CD4-positive, alpha-beta T cell treated with Interleukin-15 for 1 hour (primary cell): ENCODE results near the gene MRPL9.

Experiments used
- DNase-seq: peaks from one replicate; pipeline ENCODE4 v3.0.0-alpha.2; 2020

The MRPL9 gene

DNA sequence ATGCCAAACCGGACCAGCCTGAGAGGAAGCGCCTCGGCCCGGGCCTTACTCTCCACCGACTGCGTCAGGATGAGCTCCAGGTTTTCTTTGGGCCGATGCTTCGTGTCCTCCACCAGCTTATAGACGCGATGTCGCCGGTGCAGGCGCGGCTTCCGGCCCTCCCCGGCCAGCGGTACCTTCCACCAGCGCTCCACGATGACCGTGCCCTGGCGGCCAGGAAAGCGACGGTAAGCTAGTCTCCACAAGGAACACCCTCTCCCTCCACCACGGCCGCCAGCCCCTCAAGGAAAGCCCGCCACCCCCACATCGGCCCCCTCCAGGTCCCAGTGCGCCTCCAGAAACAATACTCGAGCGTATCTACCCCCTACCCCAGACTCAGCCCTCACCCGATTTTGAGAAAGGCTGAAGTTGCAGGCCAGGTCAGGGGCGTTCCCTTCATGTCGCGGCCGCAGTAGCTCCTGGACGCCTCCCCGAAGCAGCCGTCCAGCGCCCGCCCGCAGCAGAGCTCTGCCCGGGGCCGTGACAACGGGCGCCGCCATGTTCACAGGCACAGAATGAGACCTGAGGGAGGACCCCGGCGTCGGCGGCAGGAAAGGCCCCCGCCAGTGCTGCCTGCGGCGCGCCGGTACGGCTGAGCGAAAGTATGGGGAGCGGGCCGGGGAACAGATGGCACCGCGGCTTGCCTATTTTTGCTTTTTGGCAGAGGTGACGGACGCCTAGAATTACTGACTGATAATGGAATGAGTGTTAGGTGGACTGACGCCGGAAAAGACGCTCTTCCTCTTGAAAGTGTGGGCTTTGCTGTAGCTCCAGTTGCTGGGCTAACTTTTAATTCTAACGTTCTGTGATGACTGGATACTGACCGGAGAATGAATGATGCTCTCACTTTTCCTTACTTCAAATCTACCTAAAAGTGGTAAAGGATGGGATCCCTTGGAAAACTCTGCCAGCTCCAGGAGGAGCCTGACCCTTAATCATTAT lies at the start of gene MRPL9:
MRPL9 (minus strand) TSS at position 556 of the 981 bp plus-strand sequence; CDS start at position 539, 17 bp downstream.
- DNase-seq, result peak; percentile 82

DNA sequence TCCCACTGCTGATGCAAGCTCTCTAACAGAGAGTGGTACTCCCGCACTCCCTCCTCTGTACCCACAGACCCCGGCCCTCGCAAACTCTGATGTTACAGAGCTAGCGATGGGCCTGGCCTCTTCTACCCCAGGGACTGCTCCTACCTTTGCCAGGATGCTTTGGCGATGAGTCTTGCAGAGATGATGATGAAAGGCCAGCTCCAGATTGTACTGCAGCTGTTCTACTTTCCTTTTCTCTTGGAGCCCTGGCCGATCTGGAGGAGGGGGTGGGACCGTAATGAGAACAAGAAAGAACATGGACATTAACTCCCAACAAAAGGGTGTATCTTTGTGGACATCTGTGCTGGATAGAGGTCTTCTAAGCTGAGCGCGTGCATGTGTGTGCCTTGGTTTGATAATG lies 47.9 kb upstream of the MRPL9 start:
- DNase-seq, result no peak

DNA sequence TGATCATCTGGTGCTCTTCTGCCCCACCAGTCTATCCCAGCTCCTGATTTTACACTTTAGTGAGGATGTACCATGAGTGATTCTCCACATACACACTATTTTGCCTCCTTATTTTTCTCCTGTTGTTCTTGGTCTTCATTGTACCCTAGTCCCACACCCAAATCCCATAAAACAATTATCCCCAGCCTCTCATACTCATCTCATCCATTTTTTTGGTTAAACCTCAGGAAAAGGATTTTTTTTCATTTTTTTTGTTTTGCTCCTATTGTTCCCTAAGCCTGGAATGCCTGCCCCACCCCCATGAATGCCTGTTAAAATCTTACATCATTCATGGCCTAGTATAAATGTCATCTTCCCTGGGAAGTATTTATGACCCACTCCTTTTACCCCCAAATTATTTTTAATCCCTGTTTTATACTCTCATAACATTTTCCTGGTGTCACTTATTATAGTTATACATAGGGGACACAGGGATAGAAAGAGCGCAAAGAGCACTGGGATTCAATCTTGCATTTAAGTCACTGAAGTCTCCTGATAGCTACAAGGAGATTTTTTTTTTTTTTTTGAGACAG lies 46.8 kb upstream of the MRPL9 start:
- DNase-seq, result no peak

DNA sequence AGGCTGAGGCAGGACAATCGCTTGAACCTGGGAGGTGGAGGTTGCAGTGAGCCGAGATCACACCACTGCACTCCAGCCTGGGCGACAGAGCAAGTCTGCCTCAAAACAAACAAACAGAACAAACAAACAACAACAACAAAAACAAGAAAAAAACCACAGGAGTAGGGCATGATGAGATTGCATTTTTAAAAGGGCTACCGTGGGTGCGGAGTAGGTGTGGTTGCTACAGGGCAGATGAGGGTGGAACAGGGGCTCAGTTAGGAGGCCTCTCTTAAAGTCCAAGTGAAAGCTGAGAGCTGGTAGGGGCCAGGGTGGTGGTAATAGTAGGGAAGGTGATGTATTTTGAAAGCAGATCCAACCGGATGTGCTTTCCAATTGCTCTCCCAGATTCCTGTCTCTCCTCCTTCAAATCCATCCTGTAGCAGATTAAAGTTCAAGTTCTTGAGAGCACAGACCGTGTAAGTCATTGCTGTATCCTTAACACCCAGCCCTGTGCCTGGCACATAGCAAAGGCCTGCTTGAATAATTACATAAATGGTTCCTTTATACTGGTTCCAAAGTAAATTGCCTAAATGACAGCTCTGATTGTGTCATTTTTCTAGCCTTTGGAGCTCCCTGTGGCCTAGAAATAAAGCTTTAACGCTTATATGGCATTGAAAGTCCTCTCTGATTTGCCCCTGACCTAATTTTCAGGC lies 46.1 kb upstream of the MRPL9 start:
- no peak for DNase-seq

DNA sequence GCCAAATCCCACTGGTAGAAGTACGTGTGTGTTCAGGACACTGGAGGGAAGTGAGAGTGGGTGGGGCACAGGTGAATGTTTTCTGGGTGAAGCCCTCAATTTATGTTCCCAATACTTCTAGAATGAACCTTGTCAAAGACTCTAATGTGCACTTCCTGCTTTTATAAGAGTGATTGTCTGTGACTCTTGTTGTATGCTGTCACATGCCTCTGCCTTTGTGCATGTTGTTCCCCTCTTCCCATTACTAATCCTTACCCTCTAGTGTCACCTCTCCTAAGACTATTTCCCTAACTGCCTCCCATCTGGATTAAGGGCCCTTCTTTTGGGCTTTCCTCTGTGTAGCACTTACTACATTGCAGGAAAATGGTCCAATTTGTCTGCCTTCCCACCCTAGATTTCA lies 44.5 kb upstream of the MRPL9 start:
- no peak for DNase-seq

DNA sequence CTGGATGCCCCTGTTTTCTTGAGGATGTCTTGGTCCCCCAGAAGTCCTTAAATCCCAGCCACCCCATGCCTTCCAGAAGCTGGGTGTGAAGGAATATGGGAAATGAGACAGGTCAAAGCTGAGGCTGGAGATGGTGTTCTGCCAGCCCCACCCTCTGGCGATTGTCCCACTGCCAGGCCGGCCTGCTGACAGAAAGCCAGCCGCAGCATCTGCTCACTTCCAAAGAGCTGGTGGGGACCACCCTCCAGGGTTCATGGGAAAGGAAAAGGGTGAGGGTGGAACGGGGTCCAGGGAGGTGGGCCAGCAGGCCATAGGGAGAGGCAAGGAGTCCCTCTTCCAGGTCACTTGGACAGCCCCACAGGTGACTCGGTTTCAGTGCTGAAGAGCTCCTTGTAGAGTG lies 43.8 kb upstream of the MRPL9 start:
- DNase-seq, result no peak

DNA sequence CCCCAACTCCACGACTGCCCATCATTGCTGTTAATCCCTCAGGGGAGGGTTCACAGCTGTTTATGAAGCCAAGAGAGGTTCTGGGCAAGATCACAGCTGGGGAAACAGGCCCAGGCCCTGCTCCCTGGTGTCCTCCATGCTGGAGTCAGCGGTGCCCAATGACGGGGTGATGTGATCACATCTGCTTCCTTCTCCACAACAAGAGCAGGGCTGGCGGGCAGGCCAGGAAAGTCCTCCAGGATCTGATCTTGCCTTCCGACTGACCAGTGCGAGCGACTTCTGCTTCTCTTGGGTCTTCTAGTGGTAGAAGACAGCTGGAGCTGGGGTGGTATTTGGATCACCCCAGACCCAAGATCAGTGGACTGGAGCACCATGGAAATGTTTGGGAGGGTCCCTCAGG lies 42.9 kb upstream of the MRPL9 start:
- DNase-seq, result no peak

DNA sequence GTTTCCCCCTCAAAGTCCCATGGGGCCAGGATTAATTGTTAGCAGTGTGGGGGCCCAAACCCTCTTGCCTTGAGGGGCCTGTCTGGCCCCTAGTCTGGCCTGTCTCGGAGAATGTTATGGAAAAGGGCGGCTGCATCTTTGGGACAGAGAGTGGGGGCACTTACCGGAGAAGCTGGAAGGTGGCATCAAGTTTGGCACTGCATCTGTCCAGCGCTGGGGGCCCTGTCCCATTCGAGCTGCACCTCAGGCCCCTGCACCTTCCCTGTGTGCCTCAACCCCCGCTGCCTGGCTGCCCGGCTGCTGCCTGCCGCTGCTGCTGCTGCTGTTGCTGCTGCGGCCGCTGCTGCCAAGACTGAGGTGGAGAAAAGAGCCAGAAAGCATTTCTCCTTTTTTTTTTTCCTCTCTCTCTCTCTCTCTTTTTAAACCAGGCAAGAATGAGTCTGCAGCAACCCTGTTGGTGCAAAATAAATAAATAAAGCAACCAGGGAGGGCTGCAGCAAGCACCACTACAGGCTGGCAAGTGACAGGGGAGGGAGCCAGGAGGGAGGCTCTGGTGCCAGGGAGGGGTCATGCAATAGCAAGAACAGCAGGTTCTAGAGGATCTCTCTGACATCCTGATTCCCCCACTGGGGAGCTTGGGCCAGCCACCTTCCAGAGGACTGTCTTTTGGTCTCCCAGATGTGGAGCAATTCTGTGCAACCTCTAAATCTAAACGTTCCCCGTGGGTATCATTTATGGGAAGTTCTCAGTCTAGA lies 41.9 kb upstream of the MRPL9 start, which contains the start of gene LINGO4:
LINGO4 (minus strand) TSS at position 354 of the 755 bp plus-strand sequence. CDS start 2,715 bp downstream, outside the sequence.
- DNase-seq, result no peak

DNA sequence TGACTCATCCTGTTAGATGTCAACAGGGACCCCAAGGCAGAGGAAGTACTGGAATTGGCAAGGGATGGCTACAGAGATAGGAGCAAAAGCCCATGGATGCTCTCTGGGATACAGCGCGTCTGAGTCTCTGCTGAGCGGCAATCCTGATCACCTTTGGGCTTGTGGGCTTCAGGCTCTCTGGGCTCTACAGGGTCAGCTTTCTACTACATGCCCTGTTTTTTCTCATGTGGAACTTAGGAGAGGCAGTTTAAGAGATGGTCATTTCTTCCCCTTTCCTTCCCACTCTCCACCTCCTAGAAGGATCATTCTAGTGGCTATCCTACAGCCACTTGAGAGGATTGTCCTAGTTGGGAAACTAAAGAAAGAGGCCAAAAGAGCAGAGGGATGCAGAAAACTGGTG lies 40.6 kb upstream of the MRPL9 start:
- no peak for DNase-seq

DNA sequence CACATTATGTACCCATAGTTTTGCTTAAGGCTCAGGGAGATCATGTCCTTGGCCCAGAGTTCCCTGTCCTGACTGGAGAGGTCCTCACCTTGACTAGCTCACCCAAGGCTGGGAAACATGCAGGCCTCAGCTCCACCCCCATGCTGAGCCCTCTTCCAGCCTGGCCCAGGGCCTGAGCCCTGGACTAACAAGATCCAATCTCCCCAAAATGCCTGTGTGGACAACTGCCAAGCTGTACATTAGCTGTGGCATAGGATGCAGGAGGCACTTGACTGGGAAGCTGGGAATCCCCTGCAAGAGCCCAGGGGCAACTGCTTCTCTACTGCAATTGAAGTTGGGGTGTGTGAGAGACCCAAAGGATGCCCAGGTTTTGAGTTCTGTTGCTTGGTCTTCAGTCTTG lies 39.9 kb upstream of the MRPL9 start:
- DNase-seq, result no peak

DNA sequence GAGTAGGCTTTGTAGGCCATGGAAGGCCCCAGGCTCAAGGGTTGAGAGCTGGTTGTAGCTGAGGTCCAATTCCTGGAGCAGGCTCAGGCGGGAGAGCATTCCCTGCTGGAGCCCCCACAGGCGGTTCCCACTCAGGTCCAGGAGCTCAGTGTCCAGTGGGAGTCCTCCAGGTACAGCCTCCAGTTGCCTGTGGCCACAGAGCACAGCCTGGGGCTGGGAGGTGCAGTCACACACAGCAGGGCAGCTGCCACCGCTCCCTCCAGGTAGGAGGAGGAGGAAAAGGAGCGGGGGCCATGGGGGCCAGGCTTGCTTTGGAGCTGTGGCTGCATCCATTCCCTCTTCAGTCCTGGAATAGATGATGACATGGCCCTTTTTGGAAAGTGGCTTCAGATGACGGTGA lies 39.1 kb upstream of the MRPL9 start:
- no peak for DNase-seq

DNA sequence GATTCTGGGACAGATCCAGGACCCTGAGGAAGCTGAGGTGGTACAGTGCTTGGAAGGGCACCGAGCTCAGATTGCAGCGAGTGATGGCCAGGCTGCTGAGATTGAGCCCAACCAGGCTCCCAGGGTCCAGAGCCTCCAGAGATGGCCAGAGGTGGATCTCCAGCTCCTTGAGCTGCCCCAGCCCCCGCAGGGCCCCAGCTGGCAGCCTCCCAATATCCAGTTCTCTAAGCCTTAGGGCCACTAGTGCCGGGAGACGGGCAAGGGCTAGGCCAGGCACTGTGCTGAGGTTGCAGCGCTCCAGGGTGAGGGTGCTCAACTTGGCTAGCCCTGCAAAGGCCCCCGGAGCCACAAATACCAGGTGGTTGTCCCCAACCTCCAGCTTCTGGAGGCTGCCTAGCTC lies 38.5 kb upstream of the MRPL9 start:
- DNase-seq, result no peak

DNA sequence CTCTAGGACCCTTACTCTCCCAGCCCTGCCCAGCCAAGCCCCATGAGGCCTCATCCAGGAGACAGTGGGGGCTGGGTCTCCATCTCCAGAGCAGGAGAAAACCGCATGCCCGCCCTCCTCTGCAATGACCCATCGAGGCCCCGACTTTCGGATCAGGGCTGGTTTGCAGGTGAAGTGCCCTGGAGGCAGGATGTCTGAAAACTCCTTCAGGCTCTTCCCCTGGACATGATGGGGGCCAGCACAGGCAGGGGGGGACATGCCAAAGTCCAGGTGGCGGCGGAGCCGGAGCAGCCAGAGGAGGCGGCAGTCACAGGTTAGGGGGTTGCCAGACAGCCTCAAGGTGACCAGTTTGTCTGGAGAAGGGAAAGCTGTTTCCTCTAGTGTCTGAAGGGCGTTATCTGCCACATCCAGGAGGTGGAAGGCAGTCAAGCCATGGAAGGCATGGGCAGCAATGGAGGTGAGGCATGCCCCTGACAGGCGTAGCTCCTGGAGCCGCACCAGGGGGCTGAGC lies 38.1 kb upstream of the MRPL9 start:
- DNase-seq, result no peak

DNA sequence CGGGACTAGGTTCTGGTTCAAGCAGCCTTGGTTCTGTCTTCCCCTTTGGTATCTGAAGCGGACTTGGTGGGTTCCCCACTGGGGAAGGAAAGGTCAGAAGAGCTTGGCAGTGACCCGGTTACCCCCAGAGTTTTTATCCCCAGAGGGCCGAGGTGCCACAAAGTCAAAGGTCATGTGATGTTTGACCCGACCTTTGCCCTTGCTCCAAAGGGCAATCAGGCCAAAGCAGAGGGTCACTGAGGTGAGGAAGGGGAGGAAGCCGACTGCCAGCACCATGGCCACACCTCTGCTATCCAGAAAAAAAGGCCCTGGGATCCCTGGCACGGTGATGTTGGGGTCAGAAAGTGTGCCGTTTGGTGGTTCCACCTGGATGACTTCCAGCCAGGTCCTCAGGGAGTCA lies 37.5 kb upstream of the MRPL9 start:
- no peak for DNase-seq

DNA sequence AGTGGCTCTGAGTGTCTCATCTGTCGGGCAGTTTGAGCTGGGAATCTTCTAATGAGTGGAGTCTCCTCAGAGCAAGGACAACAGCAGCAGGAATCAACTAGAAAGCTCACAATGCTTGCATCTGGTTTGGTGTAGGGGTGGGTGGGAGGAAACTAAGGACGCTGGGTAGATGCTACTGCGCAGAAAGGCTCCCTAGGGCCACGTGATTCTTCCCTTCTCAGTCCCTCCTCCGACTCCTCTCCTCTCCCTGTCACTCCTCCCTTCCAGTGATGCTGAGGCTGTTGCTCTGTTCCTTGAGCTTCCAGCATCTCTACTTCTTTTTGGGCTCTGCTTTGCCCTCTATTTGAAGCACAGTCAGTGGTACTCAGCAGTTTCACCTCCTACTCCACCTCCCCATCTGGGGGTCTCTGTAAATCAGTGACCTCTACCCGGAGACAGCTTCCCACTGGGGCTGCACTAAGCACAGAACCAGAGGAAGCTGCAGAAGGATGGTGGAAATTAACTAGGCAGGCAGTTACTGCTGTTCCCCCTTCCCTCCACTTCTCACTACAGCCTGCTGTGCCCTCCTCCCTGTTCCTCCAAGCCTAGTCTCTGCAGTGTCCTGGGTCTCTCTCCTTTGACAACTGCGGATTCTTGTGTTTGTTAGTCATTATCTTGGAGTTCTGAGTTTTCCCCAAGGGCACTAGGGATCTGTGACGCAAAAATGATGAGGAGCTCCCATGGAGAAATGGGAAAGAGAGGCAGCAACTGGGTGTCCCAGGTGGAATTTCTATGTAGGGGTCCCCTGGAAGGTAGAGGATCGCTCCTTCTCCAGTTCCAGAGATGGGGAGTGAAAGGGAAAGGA lies 36.1 kb upstream of the MRPL9 start:
- DNase-seq, result no peak

DNA sequence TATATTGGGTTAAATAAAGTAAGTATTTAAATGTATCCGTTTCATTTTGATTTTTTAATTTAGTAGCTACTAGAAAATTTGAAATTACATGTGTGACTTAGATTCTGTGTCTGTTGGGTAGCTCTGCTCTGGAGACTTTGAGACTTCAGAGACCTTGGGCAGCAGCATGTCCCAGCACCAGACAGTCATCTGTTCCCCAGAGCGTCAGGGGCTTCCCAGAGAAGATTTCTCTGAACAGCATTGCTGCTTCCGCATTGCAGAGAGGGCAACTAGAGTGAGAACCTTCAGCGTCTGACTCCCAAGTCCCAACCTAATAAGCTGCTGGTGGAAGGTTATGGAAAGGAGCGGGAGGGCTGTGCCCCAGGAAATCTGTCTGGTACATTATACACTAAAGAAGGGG lies 35.3 kb upstream of the MRPL9 start:
- no peak for DNase-seq

DNA sequence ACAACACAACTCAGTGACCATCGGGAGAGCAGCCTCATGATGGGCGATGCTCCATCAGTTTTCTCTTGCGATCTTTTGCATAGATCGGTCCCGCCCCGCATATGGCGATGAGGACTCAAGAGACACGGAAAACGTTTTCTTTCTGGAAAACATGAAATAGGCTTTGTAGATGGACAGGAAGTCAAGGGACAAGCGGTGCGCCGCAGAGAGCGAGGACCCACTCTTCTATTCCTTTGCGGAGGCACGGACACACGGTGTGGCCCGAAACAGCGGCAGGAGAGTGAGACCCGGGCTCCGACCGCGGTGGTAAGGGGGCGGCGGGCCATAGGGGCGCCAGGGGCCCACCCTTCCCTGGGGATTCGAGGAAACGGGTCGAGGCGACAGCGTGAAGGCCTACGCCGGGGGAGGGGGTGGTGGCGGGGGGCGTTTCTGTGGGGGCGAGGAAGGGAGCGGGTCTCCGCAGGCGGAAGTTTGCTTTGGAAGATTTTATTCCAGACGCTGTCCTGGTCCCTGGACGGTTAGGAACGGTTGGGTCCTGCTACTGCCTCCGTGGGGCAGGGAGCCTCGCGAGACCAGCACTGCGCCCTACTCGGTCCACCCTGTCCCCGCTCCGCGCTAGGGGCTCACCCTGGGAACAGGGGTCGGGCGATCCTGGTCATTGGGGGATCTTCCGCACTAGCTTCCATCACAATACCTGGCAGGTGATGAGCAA lies 27.8 kb upstream of the MRPL9 start:
- DNase-seq, result no peak

DNA sequence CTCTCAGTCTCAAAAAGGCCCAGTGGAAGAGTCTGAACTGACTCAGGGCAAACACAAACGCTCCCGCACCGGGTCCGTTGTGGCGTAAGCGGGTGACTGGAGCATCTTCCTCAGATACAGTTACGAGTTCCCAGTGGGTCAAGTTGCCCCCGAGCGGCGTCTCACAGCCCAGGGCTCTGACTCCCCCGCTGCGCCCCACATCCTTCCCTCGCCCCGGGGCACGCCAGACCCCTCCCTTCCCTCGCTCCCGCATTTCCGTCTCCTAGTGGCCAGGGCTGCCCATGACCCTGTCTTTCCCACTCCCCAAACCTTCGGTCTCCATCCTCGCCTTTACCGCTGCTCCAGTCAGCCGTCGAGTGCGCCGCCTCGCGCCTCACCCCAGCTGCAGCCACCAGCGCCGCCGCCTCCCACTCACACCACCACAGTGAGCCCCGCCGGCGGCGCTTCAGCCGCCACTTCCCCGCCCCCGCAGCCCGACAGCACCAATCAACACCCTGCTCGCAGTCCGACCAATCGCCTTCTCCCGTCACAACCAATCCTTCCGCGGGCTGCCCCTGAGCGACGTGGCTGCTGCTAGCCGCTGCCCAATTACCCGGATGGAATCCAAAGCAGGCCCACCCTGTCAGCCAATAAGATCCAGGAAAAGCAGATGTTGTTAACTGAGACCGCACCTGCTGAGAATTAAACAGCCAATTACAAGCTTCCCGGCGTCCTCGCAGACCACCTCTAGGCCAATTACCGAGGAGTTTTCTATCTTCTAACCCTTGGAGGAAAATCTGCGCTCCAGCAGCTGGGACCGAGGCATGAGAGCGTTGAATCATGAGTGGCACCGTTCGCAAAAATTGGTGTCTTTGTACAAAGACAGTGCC lies 27.0 kb upstream of the MRPL9 start, which contains the start of gene TDRKH:
TDRKH (minus strand) TSS at position 430 of the 869 bp plus-strand sequence. CDS start 7,478 bp downstream, outside the sequence.
- peak; percentile 99 for DNase-seq

DNA sequence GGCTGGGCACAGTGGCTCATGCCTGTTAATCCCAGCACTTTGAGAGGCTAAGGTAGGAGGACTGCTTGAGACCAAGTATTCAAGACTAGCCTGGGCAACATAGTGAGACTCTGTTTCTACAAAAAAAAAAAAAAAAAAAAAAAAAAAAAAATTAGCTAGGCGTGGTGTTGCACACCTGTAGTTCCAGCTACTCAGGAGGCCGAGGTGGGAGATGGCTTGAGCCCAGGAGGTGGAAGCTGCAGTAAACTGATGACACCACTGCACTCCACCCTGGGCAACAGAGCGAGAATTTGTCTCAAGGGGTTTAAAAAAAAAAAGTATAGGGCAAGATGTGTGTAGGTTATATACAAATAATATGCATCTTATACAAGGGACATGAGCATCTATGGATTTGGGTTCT lies 24.4 kb upstream of the MRPL9 start:
- DNase-seq, result no peak

DNA sequence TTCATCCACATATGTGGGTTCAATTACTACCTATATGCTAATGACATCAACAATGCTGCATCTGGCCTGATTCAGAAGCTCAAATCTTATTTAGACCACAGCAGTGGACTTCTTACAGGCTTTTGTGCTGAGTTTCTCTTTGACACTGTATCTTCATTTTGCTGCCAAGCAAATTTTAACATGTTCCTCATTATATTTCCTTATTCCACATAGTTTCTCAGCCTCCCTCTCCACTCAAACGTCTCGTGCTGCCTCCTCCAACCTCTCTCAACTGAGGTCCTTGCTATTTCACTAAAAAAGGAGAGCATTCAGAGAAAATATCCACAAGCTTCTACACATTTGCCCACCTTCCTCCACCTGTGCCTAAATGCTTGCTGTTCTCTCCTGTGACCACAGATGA lies 20.5 kb upstream of the MRPL9 start:
- DNase-seq, result no peak
